Right lung (tissue), 5 donors: ENCODE results near the gene CELF6. TPM values are rescaled to one million over a fixed set of nuclear protein-coding genes. Genes with fewer than 3 reads are reported as not detected.
"Not testable (repeated sequence)": the region's sequence is repeated elsewhere in the genome, so short reads cannot be mapped to it uniquely, and the experiment has no call there.

ENCODE experiments used
- DNase-seq, 2 donors: peaks; one replicate each; pipeline ENCODE4 v3.0.0-alpha.2; 2013
- polyA plus RNA-seq, 5 donors: library from polyadenylated mRNA; unstranded; fragments of 120-200 nt; gene quantifications; one replicate each; pipeline versions ENCODE4 v1.2.1 to v1.2.3, GENCODE V29; 2013; ENCODE audit warnings: inconsistent platforms in 1 of 5, low replicate concordance in 1 of 5; ENCODE audit not compliant: insufficient read length in 5 of 5, insufficient read depth in 1 of 5

CELF6 gene
- polyA plus RNA-seq, 5 donors = 1.8 to 3.6 (median 3.2) TPM

DNA sequence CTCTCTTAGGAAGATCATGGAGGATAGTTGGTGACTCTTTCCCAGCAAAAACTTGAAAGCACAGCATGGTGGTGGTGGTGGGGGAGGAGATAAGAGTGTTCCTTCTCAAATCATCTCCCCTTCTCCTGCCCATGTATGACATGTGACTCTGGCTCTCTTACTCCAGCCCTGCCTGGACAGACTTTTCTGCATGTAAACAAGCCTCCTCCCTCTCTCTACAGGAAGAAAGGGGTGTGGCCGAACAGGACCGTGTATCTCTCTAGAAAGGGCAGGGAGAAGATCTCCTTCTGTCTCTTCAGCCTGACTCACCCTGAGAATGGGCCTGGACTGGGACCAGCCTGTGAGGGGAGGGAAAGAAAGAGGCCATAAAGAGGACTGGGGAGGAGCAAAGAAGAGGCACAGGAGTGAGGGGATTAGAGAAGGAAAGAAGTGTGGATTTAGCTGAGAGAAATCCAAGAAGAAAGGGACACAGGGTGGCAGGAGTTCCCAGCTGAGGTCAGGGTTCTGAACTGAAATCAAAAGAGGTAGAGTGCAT is 1.5 kb downstream of the CELF6 start:
- no peak for DNase-seq

DNA sequence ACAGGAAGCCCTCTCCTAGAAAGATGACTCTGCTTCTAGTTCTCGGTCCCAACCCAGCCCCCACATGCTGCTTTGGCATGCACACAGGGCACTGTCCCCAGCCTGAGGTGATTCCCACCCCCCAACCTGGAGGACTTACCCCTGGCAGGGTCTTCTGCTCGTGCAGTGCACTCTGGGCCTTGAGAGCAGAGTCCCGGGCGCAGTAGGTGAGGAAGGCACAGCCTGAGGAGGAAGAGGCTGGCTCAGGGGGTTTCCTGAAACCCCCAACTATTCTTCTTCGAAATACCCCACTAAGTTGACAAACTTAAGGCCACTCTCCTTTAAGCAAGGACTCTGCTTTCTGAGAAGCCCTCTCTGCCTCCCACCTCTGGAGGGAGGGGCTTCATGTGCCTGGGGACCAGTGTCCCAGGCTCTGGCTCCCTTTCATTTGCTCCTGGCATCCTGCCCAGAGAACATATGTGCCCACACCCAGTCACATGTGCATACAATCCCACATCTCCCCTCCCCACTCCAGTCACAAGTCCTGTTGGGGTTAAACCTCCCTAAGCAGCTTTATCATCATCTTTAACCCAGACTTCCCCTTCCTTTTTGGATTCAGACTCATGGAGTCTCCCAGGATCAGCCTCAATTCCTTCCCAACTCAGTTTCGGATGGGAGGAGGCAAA is 4.1 kb downstream of the CELF6 start:
- no peak for DNase-seq

DNA sequence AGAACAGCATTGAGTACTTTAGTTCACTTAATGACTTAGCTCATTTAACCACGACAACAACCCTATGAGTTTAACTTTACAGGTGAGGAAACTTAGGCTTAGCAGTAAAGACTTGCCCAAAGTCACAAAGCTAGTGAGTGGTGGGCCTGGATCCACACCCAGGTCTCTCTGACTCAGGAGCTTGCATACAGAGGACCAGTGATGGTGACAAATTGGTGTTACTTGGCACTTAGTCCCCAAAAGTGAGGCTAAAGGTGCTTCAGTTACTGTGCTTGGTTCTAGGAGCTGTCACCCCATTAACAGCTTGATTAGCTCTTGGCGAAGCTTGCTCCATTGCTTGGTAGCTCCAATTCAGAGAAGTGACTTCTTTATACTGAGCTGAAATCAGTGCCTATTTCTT is 6.1 kb downstream of the CELF6 start:
- DNase-seq = no peak

DNA sequence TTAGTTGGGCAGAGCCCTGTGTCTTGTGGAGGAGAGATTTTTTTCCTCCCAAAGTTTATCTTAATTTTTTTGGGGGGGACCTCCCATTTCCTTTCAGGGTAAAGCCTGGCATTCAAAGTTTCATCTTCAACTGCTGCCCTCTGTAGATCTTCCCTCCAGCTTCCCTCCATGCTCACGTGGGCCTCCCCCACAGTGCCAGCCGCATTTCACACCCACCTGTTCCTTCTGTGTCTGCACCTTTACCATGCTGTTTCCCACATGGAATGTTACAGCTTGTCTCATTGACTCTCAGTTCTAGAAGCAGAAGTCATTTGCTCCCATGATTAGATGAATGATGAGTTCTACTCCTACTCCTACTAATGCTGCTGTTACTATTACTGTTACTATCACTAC is 6.5 kb downstream of the CELF6 start:
- no peak for DNase-seq

DNA sequence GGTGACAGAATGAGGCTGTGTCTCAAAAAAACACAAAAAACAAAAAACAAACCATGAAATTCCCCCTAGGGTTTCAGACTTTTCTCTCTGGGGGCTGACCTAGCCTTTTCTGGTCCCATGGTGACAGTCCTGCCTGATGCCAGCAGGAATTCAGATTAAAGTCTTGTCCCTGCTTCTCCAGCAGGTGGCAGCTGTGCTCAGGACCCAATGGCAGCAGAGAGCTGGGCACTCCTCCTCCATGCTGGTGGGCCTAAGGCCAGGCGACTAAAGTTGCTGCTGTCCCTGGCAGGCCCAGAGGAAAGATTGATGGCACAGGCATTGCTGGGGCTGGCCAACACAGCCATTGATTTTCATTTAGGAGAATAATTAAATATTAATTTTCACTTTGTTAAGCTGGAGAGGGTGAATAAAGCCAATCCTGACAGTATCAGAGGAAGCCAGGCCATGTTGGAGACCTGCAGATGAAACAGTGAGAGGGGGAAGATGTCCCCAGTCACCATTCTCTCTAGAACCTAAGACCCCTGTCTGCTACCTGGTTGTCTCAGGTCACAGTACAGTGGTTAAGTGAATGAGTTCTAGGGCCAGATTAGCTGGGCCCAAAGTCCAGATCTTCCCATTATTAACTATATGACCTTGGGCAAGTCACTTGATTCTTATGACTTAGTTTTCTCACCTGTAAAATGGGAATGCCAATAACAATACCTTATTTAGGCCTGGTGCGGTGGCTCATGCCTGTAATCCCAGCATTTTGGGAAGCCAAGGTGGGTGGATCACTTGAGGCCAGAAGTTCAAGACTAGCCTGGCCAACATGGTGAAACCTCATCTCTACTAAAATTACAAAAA is 7.1 kb downstream of the CELF6 start:
- peak; percentile 29 to 48 for DNase-seq

DNA sequence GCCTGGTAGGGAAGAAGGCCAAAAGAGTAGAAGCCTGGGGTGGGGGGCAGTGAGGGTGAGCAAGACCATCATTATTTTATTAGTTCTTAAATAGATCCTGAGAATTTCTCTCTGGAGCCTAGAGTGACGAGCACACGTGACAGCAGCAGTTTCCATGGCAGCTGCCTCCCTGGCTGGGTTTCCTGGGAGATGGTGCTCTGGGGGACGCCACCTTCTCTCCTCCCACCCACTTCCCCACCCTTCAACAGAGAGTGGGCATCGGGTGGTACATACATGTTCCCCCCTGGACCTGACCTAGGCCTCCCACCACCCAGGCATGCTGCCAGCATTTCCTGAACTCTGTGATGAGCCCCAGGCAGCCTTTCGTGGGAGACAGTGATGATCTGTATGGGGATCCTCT is 12.9 kb downstream of the CELF6 start:
- DNase-seq = no peak

DNA sequence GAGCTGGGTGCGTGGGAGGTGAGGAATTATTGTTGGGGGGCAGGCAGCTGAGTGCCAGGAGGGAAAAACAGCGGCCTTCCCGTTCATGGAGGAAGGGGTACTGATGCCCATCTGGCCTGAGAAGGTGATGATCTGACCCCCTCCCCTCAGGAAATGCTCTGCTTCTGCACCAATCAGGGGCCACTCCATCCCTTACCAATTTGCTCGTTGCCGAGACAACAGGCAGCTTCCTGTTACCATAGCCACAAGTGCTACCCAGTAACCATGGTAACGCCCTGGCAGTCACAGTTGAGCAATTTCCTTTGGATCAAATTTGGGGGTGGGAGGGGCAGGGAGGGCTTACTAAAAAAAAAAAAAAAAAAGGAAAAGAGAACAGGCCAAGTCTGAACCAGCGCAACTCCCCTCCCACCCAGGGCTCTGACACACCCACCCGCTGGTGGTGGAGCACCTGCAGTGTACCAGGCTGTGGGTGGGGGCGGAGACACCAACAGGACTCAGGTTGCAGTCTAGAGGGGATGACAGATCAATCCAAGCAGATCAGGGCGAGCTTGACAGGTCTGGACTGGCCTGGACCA is 13.7 kb downstream of the CELF6 start:
- peak in 1 of 2 donors; percentile 19 for DNase-seq

DNA sequence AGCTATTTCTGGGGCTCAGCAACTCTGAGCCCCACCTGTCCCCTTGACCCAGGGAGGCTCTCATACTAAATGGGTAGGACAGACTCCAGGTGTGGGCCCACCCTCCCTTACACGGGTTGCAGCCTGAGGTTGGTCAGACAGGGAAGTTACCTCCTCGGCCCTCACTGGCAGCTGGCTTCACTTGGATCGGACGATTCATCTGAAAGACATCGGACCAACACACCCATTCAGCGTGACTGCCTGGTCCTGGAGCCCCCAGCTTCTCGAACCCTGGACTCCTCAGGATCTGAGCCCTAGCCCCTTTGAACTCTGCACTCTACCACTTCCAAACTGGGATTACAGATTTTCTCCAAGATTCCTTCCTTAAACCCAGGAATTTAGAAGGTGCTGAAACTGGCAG is 15.4 kb downstream of the CELF6 start:
- no peak for DNase-seq

DNA sequence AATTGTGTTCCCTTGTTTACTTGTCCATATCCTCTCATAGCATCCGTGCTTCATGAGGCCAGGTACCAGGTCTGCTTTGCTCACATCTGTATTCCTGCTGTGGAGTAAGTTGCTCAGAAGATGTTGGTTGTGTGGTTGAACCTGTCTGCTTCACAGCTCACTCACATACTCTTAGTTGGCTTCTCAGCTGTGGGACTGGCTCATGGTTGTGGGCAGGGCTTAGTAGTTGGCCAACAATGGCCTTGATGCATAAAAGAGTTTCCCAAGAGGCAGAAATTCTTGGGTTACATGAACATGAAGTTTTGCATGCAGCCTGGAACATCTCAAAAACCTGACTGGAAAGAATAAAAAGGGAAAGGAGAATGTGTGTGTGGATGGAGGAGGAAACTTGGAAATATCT is 17.0 kb downstream of the CELF6 start:
- DNase-seq = no peak

DNA sequence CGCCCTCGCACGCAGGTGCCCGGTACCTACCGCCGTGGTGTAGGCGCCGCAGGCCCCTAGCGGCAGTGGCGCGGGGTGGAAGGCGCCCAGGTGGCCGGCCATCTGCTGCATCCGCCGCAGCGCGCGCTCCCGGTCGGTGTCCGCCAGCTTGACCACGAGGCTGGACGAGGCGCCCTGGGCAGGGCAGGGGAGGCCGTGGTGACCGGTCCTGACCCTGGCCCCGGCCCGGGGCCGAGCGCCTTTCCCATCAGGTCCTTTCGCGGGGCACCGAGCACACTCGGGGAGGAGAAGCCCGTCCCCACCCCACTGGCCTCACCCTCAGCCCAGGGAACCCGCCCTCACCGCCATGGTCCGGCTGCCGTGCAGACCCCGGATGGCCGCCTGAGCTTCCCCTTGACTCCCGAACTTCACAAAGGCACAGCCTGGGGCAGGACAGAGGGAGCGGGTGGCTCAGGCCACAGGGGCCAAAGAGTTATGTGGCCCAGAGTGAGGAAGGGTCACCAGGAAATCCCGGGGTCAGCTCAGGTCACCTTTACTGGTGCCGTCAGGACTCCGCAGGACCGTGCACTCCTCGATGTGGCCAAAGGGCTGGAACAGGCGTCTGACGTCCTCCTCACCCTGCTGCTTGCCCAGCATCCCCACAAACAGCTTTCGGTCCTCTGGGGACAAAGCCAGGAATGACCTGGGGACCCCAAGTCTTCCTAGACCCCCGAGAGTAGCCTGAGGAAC is 30.2 kb downstream of the CELF6 start:
- DNase-seq = no peak

DNA sequence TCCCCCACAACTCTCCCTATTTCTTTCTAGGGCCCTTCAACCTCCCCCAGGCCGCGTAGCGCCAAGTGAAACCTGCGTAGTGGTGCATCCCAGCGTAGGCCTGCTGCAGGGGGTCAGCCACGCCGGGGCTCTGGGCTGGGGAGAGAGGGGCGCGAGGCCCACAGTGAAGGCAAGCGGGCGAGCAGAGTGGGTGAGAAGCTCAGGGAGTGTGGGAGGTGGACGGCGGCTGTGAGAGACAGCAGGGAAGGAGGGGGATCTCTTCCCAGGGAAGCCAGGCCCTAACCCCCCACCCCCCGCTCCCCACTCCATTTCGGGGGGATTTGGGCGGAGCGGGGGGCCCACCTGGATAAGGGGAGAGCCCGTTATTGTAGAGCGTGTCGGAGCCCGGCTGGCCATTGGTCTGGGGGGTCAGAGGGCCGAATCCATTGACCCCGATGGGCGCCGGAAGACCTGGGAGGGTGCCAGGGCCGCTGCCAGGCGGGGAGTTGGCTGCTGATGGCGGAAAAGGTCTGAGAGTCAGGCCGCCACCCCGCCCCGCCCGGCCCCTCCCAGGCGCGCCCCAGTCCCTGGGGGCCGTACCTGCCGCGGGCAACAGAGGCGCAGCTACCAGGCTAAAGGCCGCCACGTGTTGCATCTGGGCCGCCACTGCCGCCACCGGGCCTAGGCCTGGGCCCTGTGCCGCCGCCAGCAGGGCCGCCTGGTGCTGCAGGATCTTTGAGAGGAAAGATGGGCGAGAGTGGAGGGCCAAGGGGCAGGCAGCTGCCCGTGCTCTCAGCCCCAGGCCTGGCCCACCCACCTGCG is 31.0 kb downstream of the CELF6 start:
- DNase-seq = no peak

DNA sequence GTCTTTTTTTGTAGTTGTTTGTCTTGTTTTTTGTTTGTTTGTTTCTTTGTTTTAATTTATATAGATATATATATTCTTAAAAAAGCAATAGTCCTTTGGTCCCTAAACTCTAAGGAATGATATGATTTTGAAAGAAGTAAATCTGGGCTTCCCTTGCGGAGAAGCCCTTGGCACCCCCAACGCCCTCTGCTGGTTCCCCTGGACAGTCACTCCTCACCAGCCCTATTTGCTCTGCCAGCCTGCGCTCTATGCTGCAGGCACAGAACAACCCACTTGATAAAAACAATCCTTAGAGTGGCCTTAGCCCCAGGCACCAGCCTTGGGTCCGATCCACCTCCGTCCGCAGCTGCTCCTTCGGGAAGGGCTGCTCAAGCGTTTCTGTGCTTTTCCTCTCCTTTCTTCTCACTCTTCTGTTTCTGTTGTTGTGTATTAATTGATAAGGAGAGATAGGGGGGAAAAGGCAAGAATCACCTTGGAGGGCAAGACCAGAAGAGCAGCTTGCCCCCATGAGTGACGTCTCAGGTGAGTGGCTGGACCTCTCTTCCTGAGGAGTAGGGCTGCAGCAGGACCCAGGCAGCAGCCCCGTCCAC is 33.9 kb downstream of the CELF6 start:
- DNase-seq = peak in 1 of 2 donors; percentile 6

DNA sequence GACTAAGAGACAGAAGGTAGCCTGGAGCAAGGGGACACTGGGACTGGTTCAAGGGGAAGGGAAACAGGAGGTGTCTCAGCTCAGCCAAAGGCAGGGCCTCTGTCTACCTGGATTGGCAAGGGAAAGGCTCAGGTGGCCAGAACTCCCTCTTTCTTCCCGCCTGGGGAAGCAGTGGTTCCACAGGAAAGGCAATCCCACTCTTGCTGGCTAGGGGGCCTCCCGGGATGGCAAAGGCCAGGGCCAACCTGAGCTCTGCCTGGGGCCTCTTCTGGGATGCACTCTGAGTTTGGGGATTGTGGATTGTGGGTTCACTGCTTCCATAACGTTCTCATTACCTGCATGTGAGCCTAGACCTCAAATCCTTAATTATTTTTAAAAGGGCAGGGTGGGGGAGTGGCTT is 34.6 kb downstream of the CELF6 start:
- DNase-seq = no peak

DNA sequence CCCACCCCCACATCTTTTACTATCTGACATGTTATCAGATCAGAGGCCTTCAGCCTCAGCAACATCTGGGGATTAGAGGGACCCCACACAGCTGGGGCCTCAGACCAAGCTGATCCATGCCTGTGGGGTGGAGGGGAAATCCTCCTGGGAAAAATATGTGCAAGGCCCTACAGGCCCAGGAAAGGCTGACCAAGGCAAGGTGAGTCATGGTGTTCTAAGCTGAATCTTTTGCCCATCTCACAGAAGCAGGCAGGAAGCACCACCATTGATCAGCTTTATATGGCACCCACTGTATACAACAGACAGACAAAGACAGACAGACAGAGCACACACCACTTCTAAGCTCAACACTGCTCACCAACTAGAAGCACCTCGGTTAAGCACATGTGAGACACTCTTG is 35.2 kb downstream of the CELF6 start:
- DNase-seq = no peak

DNA sequence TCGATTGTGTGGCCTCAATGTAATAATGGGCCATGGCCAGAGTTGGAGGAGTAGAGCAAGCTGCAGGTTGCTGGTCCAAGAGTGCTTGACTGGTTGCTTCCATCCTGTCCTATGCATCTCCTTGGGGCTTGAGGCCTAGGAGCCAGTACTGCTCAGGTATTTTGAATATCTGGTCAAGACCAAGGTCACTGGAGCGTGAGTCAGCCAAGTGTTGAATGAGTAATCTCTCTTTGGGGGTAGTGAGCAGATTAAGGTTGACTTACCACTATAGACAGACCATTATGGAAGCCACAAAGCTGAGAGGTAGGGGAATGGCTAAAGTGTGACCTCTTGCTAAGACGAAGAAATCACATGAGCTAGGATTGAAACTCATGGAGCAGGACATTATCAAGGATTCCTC is 38.2 kb downstream of the CELF6 start:
- DNase-seq = no peak

DNA sequence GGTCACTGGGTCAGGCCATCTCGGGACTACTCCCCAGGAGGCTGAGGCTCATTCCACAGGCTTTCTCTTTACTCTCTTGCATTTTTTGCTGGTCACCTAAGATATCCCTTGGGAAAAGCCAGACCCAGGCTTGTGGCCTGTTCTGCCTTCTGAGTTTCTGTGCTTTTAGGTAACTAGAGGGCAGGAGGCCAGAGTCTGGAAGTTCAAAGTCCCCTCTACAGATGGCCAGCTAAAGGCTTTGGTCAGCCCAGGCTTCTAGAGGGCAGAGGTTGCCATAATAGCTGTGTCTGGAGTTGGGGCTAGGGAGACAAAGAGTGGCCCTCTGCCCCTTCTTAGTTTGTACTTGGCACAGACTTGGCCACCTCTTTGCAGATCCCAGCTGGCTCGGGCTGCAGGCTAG is 39.2 kb downstream of the CELF6 start:
- no peak for DNase-seq

DNA sequence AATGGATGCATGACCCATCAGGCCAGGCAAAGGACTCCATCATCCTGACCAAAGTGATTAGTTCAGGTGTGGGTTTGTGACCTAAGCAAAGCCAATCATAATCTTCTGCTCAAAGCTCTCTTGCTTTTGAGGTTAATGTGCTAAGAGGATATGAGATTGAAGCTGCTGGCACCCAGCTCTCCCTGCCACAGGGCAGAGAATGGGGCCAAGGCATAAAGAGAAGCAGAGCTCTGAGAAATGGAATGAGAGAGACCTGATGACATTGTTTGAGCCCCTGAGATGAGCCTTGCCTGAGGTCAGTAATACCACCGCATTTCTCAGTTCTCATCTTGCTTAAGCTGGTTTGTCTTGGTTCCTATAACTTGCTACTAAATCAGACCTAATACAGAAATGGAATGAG is 41.2 kb downstream of the CELF6 start:
- DNase-seq = no peak

DNA sequence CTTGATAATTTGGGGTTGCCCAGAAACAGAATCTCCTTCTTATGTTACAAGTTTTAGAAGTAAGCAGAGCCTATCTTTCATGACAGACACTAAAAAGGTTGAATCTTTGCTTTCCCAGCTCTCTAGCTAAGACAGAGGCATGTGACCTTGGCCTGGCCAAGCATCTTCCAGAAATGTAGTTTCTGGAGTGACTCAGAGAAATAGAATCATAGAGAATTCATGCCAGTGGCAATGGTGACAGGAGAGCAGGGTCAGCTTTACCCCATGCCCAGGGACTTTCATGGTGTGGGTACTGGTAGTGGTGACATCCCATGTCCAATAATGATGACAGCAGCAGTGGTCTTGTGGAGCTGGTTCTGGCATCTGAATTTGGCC is 43.6 kb downstream of the CELF6 start:
- no peak for DNase-seq

DNA sequence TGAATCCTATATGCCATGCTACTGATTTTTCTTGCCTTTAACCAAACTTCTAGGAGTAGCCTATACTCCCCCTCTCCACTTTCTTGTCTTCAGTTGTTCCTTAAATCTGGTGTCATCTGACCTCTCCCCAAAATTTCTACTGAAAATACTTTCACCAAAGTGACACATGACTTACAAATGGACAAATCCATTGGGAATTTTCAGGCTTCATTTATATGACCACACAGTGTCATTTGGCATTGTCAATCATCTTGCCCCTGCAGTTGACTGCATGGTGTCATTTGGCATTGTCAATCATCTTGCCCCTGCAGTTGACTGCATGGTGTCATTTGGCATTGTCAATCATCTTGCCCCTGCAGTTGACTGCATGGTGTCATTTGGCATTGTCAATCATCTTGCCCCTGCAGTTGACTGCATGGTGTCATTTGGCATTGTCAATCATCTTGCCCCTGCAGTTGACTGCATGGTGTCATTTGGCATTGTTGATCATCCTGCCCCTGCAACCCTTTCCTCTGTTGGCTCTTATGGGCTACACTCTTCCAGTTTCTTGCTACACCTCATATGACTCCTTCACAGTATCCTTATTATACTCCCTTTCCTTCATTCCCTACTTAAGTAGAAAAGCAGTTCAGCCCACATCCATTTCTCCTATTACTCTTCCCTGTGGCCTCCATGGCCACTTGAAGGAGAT is 44.2 kb downstream of the CELF6 start:
- DNase-seq = not testable (repeated sequence)

DNA sequence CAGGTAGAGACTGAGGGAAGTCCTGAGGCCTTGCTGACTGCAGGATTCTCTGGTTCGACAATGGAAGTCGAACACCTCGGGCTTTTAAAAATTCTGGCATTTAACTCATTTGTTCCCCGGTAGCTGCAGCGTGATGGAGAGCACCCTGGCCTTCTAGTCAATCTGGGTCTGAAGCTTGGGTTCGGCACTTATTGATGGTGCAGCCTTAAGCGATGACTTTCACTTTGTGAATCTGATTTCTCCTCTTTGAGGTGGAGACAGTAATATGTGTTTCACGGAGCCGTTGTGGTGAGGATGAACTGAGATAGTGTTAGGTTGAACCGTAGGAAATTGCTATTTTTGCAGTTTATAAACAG is 47.0 kb downstream of the CELF6 start:
- DNase-seq = no peak
